ENCODE data around the gene CADM2.

CADM2 gene

DNA sequence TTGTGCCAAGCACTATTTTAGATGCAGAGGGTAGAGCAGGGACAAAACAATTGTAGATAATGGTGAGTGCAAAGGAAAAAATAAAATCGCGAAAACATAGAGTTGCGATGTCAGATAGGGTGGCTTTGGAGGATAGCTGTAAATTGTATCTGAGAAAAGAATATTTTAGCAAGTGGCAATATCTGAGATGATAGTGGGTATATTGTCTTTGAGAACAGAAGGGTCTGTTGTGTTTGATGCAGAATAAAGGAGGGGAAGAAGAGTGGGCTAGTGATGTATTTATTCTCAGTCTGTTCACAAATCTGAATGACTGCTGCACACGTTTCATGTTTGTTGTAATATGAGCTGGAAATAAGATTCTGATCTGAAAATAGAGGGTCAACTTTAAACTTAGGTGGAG, 396.8 kb downstream of the CADM2 start:
- Histone ChIP-seq H3K36me3 (ENCODE audit: insufficient read depth, low read depth, low read length) (no peaks in the 10 kb centered on the region), H3K4me1 (ENCODE audit: insufficient read depth, low read length) (no peaks in the 10 kb centered on the region; the same call in 1 of the 2 replicates), H3K27ac (ENCODE audit: low read length) (no peak overlapping the region), H3K9ac (ENCODE audit: low read depth, low read length) (no peak overlapping the region), H3K4me3 (ENCODE audit: low read length) (no peak overlapping the region), H3K9me3 (ENCODE audit: insufficient read depth, low read depth, low read length) (no peaks in the 10 kb centered on the region), H3K27me3 (ENCODE audit: insufficient read depth, low read length) (no peaks in the 10 kb centered on the region)

DNA sequence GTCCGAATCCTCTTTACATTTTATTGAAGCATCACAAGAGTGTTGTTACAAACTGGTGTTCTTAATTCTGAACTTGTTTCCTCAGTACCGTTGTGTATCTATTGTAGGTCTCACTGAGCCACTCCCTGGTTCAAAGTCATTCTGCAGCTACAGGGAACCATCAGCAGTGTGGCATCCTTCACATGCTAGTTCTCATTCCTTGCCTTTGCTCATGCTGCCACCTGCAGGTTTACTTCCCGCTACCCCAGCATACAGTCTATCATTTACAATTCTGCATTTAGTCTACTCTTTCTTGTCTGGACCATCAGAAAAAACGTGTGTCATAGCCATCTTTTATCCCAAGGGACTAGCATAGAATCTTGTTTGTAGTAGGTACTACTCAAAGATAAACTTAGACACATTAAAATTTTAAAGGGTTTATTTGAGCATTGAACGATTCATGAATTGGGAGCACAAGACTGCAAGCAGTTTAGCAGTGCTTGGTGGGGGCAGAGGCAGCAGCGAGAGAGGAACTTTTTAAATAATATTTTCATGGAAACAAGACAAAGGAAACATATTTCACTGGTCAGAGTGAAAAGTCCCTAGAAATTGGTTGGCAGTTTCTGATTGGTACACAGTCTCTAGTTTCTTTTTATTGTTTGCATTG, 402.1 kb downstream of the CADM2 start:
- Histone ChIP-seq H3K9ac (ENCODE audit: low read depth, low read length) (no peak overlapping the region), H3K27me3 (ENCODE audit: insufficient read depth, low read length) (no peaks in the 10 kb centered on the region), H3K4me3 (ENCODE audit: low read length) (no peak overlapping the region), H3K27ac (ENCODE audit: low read length) (no peak overlapping the region), H3K4me1 (ENCODE audit: insufficient read depth, low read length) (no peaks in the 10 kb centered on the region; the same call in 1 of the 2 replicates), H3K36me3 (ENCODE audit: insufficient read depth, low read depth, low read length) (no peaks in the 10 kb centered on the region), H3K9me3 (ENCODE audit: insufficient read depth, low read depth, low read length) (no peaks in the 10 kb centered on the region)

DNA sequence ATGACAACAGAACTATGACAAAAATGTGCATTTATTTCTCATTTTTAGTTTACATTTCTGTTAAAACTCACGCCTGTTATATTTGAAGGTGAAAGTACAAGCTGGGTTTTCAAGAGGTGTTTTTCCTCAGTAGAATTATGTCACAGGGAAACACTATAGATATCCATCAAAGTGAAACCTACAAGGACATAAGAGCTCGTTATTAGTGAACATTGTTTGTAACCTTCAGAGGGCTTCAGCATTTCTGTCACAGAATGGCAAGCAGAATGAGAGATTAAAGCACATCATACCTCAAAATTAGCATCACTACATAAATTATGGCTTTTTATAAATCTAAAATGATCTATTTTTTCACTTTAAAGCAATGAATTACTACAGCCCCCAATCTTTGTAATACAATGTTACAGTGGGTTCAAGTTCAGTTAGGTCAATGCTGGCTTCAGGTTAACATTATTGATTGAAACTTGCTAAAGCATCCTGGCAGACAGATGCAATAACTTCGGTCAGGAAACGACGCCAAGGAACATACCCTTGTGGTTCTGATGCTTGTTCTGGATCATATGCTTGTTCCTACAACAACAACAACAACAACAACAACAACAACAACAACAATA, 405.6 kb downstream of the CADM2 start:
- no peaks in the 10 kb centered on the region for H3K9me3 ChIP-seq (ENCODE audit: insufficient read depth, low read depth, low read length)
- no peaks in the 10 kb centered on the region for H3K27me3 ChIP-seq (ENCODE audit: insufficient read depth, low read length)
- H3K4me3 ChIP-seq (ENCODE audit: low read length): no peak overlapping the region
- no peak overlapping the region for H3K27ac ChIP-seq (ENCODE audit: low read length)
- H3K4me1 ChIP-seq (ENCODE audit: insufficient read depth, low read length): no peaks in the 10 kb centered on the region; the same call in 1 of the 2 replicates
- no peak overlapping the region for H3K9ac ChIP-seq (ENCODE audit: low read depth, low read length)
- no peaks in the 10 kb centered on the region for H3K36me3 ChIP-seq (ENCODE audit: insufficient read depth, low read depth, low read length)

DNA sequence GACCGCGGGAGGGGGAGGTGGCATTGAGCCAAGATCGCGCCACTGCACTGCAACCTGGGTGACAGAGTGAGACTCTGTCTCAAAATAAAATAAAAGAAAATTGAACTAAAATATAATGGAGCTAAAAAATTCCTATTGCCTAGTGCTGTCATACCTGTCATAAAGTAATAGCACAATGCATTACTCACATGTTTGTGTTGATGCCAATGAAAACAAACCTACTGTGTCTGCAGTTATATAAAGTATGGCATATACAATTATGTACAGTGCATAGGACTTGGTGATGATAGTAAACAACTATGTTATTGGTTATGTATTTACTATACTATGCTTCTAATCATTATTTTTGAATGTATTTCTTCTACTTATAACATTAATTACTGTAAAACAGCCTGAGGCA, 411.6 kb downstream of the CADM2 start:
- H3K4me1 ChIP-seq (ENCODE audit: insufficient read depth, low read length): no peaks in the 10 kb centered on the region
- H3K36me3 ChIP-seq (ENCODE audit: insufficient read depth, low read depth, low read length): no peaks in the 10 kb centered on the region
- H3K4me3 ChIP-seq (ENCODE audit: low read length): no peak overlapping the region
- no peak overlapping the region for H3K9ac ChIP-seq (ENCODE audit: low read depth, low read length)
- H3K27ac ChIP-seq (ENCODE audit: low read length): no peak overlapping the region
- H3K9me3 ChIP-seq (ENCODE audit: insufficient read depth, low read depth, low read length): no peaks in the 10 kb centered on the region
- no peaks in the 10 kb centered on the region for H3K27me3 ChIP-seq (ENCODE audit: insufficient read depth, low read length)

DNA sequence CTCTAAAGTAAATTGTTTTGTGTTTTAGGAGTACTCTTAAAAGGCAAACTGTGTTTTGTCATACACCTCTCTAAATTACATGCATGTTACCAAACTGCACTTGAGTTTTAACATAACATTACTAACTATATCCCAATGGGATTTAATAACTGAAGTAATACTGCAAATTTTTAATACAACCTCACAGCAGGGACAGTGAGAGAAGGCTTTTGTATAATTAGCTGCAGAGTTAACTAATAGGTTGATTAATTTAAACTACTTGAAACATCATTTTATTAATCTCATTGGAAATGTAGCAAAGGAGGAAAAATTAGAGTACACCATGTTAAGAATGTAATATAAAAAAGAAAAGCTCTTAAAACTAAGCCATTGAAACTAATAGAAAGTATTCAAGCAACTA, 417.3 kb downstream of the CADM2 start:
- Histone ChIP-seq H3K36me3 (ENCODE audit: insufficient read depth, low read depth, low read length) (no peaks in the 10 kb centered on the region), H3K27me3 (ENCODE audit: insufficient read depth, low read length) (no peaks in the 10 kb centered on the region), H3K9me3 (ENCODE audit: insufficient read depth, low read depth, low read length) (no peaks in the 10 kb centered on the region), H3K27ac (ENCODE audit: low read length) (no peak overlapping the region), H3K4me3 (ENCODE audit: low read length) (no peak overlapping the region), H3K4me1 (ENCODE audit: insufficient read depth, low read length) (no peaks in the 10 kb centered on the region), H3K9ac (ENCODE audit: low read depth, low read length) (no peak overlapping the region)

DNA sequence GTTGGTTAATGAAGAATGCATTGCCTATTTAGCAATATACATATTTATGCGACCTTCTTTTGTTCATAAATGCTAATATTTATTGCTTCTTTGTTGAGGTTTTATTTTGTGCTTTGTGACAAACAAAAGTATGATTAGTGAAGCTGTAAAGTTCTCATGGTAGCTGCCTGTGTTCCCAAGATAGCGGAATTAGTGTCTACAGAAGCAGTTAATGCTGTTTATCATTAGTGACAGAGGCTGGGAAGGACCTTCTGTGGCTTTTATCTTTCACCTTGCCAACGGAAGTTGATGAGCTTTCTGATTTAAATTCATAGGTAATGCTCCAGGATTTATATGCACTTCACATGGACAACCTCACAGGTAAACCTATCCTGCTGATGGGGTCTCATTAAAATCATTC, 418.3 kb downstream of the CADM2 start:
- no peak overlapping the region for H3K27ac ChIP-seq (ENCODE audit: low read length)
- H3K9me3 ChIP-seq (ENCODE audit: insufficient read depth, low read depth, low read length): no peaks in the 10 kb centered on the region
- no peaks in the 10 kb centered on the region for H3K36me3 ChIP-seq (ENCODE audit: insufficient read depth, low read depth, low read length)
- no peak overlapping the region for H3K4me3 ChIP-seq (ENCODE audit: low read length)
- H3K4me1 ChIP-seq (ENCODE audit: insufficient read depth, low read length): no peaks in the 10 kb centered on the region
- H3K27me3 ChIP-seq (ENCODE audit: insufficient read depth, low read length): no peaks in the 10 kb centered on the region
- no peak overlapping the region for H3K9ac ChIP-seq (ENCODE audit: low read depth, low read length)

DNA sequence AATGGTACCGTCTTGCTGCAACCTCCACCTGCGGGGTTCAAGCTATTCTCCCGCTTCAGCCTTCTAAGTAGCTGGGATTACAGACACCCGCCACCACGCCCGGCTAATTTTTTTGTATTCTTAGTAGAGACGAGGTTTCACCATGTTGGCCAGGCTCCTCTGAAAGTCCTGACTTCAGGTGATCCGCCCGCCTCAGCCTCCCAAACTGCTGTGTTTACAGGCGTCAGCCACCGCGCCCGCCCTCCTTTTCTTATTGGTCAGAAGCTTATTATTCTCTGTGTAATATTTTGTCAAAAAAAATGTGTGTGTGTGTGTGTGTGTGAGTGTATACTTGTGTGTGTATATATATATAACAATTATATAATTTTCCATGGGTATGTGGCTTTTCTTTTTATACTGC, 425.6 kb downstream of the CADM2 start:
- Histone ChIP-seq H3K27me3 (ENCODE audit: insufficient read depth, low read length) (no peaks in the 10 kb centered on the region), H3K9me3 (ENCODE audit: insufficient read depth, low read depth, low read length) (no peaks in the 10 kb centered on the region), H3K27ac (ENCODE audit: low read length) (no peak overlapping the region), H3K36me3 (ENCODE audit: insufficient read depth, low read depth, low read length) (no peaks in the 10 kb centered on the region), H3K9ac (ENCODE audit: low read depth, low read length) (no peak overlapping the region), H3K4me3 (ENCODE audit: low read length) (no peak overlapping the region), H3K4me1 (ENCODE audit: insufficient read depth, low read length) (no peaks in the 10 kb centered on the region)

DNA sequence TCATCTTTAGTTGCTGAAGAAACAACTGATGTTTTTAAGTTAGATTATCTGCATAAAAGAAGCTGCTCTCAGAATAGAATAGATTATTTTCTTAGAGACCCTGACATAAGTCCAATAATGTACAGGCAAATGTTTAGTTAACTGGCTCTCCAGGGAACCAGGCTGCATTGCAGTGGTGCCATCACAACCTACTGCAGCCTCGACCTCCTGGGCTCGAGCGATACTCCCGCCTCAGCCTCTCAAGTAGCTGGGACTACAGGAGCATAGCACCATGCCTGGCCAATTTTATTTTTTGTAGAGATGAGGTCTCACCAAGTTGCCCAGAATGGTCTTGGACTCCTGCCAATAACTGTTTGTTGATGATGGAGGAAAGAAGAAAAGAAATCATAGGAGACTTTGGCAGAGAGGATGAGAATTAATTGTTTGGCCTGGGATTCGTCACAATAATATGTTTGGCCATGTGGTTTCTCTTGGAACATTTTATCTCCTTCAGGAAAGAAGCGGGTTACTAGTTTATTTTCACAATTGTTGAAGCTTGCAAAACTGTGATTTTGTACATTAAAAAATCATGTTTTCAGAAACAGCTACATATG, 429.2 kb downstream of the CADM2 start:
- Histone ChIP-seq H3K27ac (ENCODE audit: low read length) (no peak overlapping the region), H3K36me3 (ENCODE audit: insufficient read depth, low read depth, low read length) (no peaks in the 10 kb centered on the region), H3K9me3 (ENCODE audit: insufficient read depth, low read depth, low read length) (no peaks in the 10 kb centered on the region), H3K4me3 (ENCODE audit: low read length) (no peak overlapping the region), H3K4me1 (ENCODE audit: insufficient read depth, low read length) (no peaks in the 10 kb centered on the region), H3K9ac (ENCODE audit: low read depth, low read length) (no peak overlapping the region), H3K27me3 (ENCODE audit: insufficient read depth, low read length) (no peaks in the 10 kb centered on the region)

DNA sequence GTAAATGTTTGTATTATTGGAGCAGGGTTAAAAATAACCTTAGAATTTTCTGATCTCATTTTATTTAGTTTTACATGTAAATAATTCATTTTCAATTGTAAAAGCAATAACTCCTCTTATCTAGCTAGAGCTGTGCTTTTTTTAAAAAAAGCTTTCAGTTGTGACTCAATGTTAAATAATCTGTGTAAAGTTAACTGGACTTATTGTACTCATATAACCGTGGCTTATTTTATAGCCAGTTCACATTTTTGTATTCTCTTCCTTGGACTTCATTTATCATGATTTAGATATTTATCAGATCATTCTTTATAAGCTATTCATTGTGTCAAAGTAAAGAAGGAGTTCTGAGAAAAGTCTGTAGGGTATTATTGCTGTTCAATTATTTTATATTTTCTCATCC, 435.6 kb downstream of the CADM2 start:
- no peak overlapping the region for H3K27ac ChIP-seq (ENCODE audit: low read length)
- no peaks in the 10 kb centered on the region for H3K9me3 ChIP-seq (ENCODE audit: insufficient read depth, low read depth, low read length)
- H3K27me3 ChIP-seq (ENCODE audit: insufficient read depth, low read length): no peaks in the 10 kb centered on the region
- no peak overlapping the region for H3K4me3 ChIP-seq (ENCODE audit: low read length)
- no peaks in the 10 kb centered on the region for H3K4me1 ChIP-seq (ENCODE audit: insufficient read depth, low read length)
- no peak overlapping the region for H3K9ac ChIP-seq (ENCODE audit: low read depth, low read length)
- H3K36me3 ChIP-seq (ENCODE audit: insufficient read depth, low read depth, low read length): no peaks in the 10 kb centered on the region

DNA sequence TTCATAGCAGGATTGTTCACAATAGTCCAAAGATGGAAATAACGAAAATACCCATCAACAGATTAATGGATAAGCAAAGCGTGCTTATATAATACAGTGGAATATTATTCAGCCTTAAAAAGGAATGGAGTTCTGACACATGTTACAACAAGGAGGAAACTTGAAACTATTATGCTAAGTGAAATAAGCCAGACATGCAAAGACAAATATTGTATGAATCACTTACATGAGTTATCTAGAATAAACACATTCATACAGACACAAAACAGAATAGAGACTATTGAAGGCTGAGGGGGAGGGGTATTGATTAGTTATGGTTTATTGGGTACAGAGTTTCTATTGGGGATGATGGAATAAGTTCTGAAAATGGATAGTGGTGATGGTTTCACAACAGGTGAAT, 438.6 kb downstream of the CADM2 start:
- Histone ChIP-seq H3K27me3 (ENCODE audit: insufficient read depth, low read length) (no peaks in the 10 kb centered on the region), H3K9ac (ENCODE audit: low read depth, low read length) (no peak overlapping the region), H3K9me3 (ENCODE audit: insufficient read depth, low read depth, low read length) (no peaks in the 10 kb centered on the region), H3K4me3 (ENCODE audit: low read length) (no peak overlapping the region), H3K4me1 (ENCODE audit: insufficient read depth, low read length) (no peaks in the 10 kb centered on the region), H3K36me3 (ENCODE audit: insufficient read depth, low read depth, low read length) (no peaks in the 10 kb centered on the region), H3K27ac (ENCODE audit: low read length) (no peak overlapping the region)

DNA sequence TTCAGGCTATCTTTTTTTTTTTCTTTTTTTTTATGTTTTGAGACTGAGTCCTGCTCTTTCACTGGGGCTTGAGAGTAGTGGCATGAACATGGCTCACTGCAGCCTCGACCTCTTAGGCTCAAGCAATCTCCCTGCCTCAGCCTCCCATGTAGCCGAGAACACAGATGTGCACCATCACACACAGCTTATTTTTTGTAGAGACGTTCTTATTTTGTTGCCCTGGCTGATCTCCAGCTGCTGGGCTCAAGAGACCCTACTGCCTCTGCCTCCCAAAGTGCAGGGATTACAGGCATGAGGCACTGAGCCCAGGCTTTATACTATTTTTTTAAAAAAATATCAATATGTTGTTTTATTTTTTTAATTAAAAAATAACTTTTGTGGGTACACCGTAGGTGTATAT, 467.3 kb downstream of the CADM2 start:
- H3K9ac ChIP-seq (ENCODE audit: low read depth, low read length): no peak overlapping the region
- H3K27ac ChIP-seq (ENCODE audit: low read length): no peak overlapping the region
- no peaks in the 10 kb centered on the region for H3K27me3 ChIP-seq (ENCODE audit: insufficient read depth, low read length)
- H3K4me3 ChIP-seq (ENCODE audit: low read length): no peak overlapping the region
- H3K4me1 ChIP-seq (ENCODE audit: insufficient read depth, low read length): no peaks in the 10 kb centered on the region
- no peaks in the 10 kb centered on the region for H3K9me3 ChIP-seq (ENCODE audit: insufficient read depth, low read depth, low read length)
- H3K36me3 ChIP-seq (ENCODE audit: insufficient read depth, low read depth, low read length): no peaks in the 10 kb centered on the region

DNA sequence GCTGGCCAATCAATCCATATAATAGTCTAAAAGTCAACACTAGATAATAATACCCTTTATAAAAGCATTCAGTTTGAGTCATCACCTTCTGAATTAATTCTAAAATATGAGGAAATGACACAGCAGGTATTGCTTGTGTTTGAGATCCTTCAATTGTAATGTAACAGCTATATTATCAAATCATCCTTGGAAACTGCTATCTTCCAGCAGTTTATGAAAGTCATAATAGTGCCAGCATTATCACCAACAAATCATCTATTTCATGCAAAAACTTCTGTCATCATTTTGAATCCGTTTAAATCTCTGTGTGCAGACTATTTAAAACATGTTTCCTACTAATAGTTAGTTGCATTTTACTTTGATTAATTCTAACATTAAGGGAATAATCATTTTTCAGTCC, 468.7 kb downstream of the CADM2 start:
- no peaks in the 10 kb centered on the region for H3K9me3 ChIP-seq (ENCODE audit: insufficient read depth, low read depth, low read length)
- H3K9ac ChIP-seq (ENCODE audit: low read depth, low read length): no peak overlapping the region

More for the DNA sequence above, 468.7 kb downstream of the CADM2 start:
- Histone ChIP-seq H3K27ac (ENCODE audit: low read length) (no peak overlapping the region), H3K36me3 (ENCODE audit: insufficient read depth, low read depth, low read length) (no peaks in the 10 kb centered on the region), H3K27me3 (ENCODE audit: insufficient read depth, low read length) (no peaks in the 10 kb centered on the region), H3K4me1 (ENCODE audit: insufficient read depth, low read length) (no peaks in the 10 kb centered on the region), H3K4me3 (ENCODE audit: low read length) (no peak overlapping the region)
